LNCAP (cell line): ENCODE measurements around the gene PIM2.
A peak's percentile ranks its signal among the peaks of the same experiment; 100 is the strongest.

Experiments
- CTCF ChIP-seq: fragments of 450-650 bp; IDR thresholded peaks from 2 replicates; pipeline ENCODE4 v1.5.1; 2017; ENCODE audit warnings: mild to moderate bottlenecking

Gene PIM2

GRCh38 chrX:48893556-48894348 lies 25.1 kb downstream of the PIM2 start:
- TF ChIP-seq CTCF: no peak

GRCh38 chrX:48892896-48893295 lies 25.9 kb downstream of the PIM2 start:
- no peak for TF ChIP-seq CTCF

- TF ChIP-seq CTCF: peak; percentile 29; the same call in 1 of the 2 replicates
Measured at GRCh38 chrX:48891402-48892288, 27.2 kb downstream of the PIM2 start.

GRCh38 chrX:48890934-48891401 lies 27.9 kb downstream of the PIM2 start:
- TF ChIP-seq CTCF: no peak

GRCh38 chrX:48890296-48890925 lies 28.4 kb downstream of the PIM2 start:
- TF ChIP-seq CTCF: no peak

- TF ChIP-seq CTCF: no peak
Measured at GRCh38 chrX:48883729-48884128, 35.1 kb downstream of the PIM2 start.

- no peak for TF ChIP-seq CTCF
Measured at GRCh38 chrX:48864210-48864609, 54.6 kb downstream of the PIM2 start.
